Endothelial cell of umbilical vein (primary cell): ENCODE data around the gene OR52I1. TPM values are rescaled to one million over a fixed set of nuclear protein-coding genes. Genes with fewer than 3 reads are reported as not detected.

ENCODE experiments used
- BruUV-seq: library from RNA; stranded (reverse); fragments of 400-500 nt; replicated peaks from 2 replicates; lab custom pipeline; 2021; lab: Mats Ljungman, UMichigan
- CTCF ChIA-PET: fragments of 300-600, 350-600 bp; sonication (Branson Sonifier 250); formaldehyde crosslinking; loops from one replicate; lab custom pipeline; 2021; ENCODE audit warnings: antibody characterized with exemption, inconsistent platforms; lab: Charles Lee
- POLR2A ChIA-PET: fragments of 300-600, 350-600 bp; sonication (Branson Sonifier 250); formaldehyde crosslinking; loops from one replicate; lab custom pipeline; 2021; ENCODE audit warnings: antibody characterized with exemption, inconsistent platforms; lab: Charles Lee
- DNase-seq: peaks from one replicate; pipeline ENCODE4 v3.0.0-alpha.2; 2011; ENCODE audit warnings: low read depth, low spot score
- FAIRE-seq: peaks from 2 replicates; lab custom pipeline; 2011; peaks lifted over from hg19 to GRCh38; lab: Jason Lieb, UNC
- H2AFZ ChIP-seq: 2 replicates; pipeline ENCODE4 v1.6.0; 2012; ENCODE audit warnings: low read depth, low read length, control low read depth, inconsistent platforms
- H3K27ac ChIP-seq: 2 replicates; pipeline ENCODE4 v1.5.1; 2011; ENCODE audit warnings: low read depth, mild to moderate bottlenecking, control low read depth, low read length, moderate library complexity; ENCODE audit not compliant: insufficient read depth
- H3K27me3 ChIP-seq, 2 experiments: 2 replicates each; pipeline versions ENCODE4 v1.6.0 to v1.6.1; 2011; ENCODE audit warnings: low read length in 2 of 2, mixed read lengths in 1 of 2; ENCODE audit not compliant: control insufficient read depth in 2 of 2, insufficient read depth in 2 of 2
- H3K36me3 ChIP-seq, 2 experiments: 2 replicates in 1 of 2; 3 replicates in 1 of 2; pipeline ENCODE4 v1.5.1; 2011; ENCODE audit warnings: low read length in 2 of 2, mild to moderate bottlenecking in 1 of 2, moderate library complexity in 1 of 2; ENCODE audit not compliant: control insufficient read depth in 2 of 2, insufficient read depth in 2 of 2; ENCODE audit errors: extremely low read depth in 1 of 2
- H3K4me1 ChIP-seq: 3 replicates; pipeline ENCODE4 v1.5.1; 2011; ENCODE audit warnings: mild to moderate bottlenecking, low read length; ENCODE audit not compliant: control insufficient read depth, insufficient read depth; ENCODE audit errors: extremely low read depth
- H3K4me2 ChIP-seq: 2 replicates; pipeline ENCODE4 v1.6.1; 2011; ENCODE audit warnings: low read length, control low read depth, mixed read lengths; ENCODE audit not compliant: insufficient read depth
- H3K4me3 ChIP-seq, 3 experiments: fragments of 200-600 bp in 1 of 3; sonication (generic), shearing (Covaris generic) in 1 of 3; replicated peaks in 1 of 3; 2 replicates each; pipeline ENCODE4 v1.5.1; 2011 to 2016; ENCODE audit warnings: control low read depth in 3 of 3, low read length in 3 of 3, mild to moderate bottlenecking in 2 of 3, inconsistent platforms in 1 of 3, low read depth in 1 of 3, moderate library complexity in 1 of 3; ENCODE audit not compliant: insufficient read depth in 1 of 3
- H3K79me2 ChIP-seq: 2 replicates; pipeline ENCODE4 v1.6.0; 2012; ENCODE audit warnings: low read length, inconsistent platforms; ENCODE audit not compliant: control insufficient read depth, insufficient read depth
- H3K9ac ChIP-seq: replicated peaks from 2 replicates; pipeline ENCODE3; 2011; ENCODE audit warnings: low read length, control low read depth; ENCODE audit not compliant: insufficient read depth; ENCODE audit errors: extremely low read depth
- H3K9me1 ChIP-seq: replicated peaks from 3 replicates; pipeline ENCODE4 v1.6.0; 2011; ENCODE audit warnings: mild to moderate bottlenecking, low read length; ENCODE audit not compliant: control insufficient read depth, insufficient read depth; ENCODE audit errors: extremely low read depth
- H3K9me3 ChIP-seq: replicated peaks from 2 replicates; pipeline ENCODE4 v1.5.1; 2012; ENCODE audit warnings: low read length, inconsistent platforms; ENCODE audit not compliant: control insufficient read depth, insufficient read depth
- H4K20me1 ChIP-seq: replicated peaks from 2 replicates; pipeline ENCODE3; 2011; ENCODE audit warnings: mild to moderate bottlenecking, low read length; ENCODE audit not compliant: control insufficient read depth, insufficient read depth; ENCODE audit errors: extremely low read depth
- EZH2 ChIP-seq: IDR thresholded peaks from 2 replicates; pipeline ENCODE4 v1.6.1; 2012; ENCODE audit warnings: borderline replicate concordance, low read depth, mild to moderate bottlenecking, moderate library complexity, low read length, inconsistent platforms; ENCODE audit not compliant: severe bottlenecking
- FOS ChIP-seq: IDR thresholded peaks from 2 replicates; pipeline ENCODE4 v1.6.1; 2011; ENCODE audit warnings: mild to moderate bottlenecking, low read length, moderate library complexity, borderline replicate concordance; ENCODE audit not compliant: insufficient read depth
- GATA2 ChIP-seq: IDR thresholded peaks from 2 replicates; pipeline ENCODE4 v1.7.0; 2011; ENCODE audit warnings: low read depth, mild to moderate bottlenecking, moderate library complexity, mixed read lengths, low read length; ENCODE audit not compliant: insufficient read length, insufficient read depth
- JUN ChIP-seq: IDR thresholded peaks from 2 replicates; pipeline ENCODE4 v1.6.1; 2011; ENCODE audit warnings: borderline replicate concordance, low read depth; ENCODE audit not compliant: insufficient read length, insufficient read depth
- MYC ChIP-seq: IDR thresholded peaks from one replicate; pipeline ENCODE4 v1.6.1; 2011; ENCODE audit warnings: mild to moderate bottlenecking, low read depth, low read length
- POLR2A ChIP-seq: IDR thresholded peaks from 2 replicates; pipeline ENCODE4 v1.6.1; 2012; ENCODE audit warnings: low read depth, mild to moderate bottlenecking, control low read depth, low read length
- dilution Hi-C: fragments of 300-500 bp; cut with MboI; formaldehyde crosslinking; loops from one replicate; pipeline ENCODE4 v1.15.0; 2019; ENCODE audit warnings: low sequenced_read_pairs; ENCODE audit not compliant: extremely low pct_ligation_motif_present
- intact Hi-C: fragments of 100-400 bp; cut with micrococcal nuclease; formaldehyde crosslinking; loops from one replicate; pipeline ENCODE4 v1.10.0; 2022
- polyA plus RNA-seq, 4 experiments: library from polyadenylated mRNA; depleted of rRNA in 3 of 4; stranded (reverse) in 3 of 4; unstranded in 1 of 4; fragments of >200 nt; gene quantifications; 2 replicates each; pipeline versions ENCODE4 v1.2.1 to v1.2.3, GENCODE V29; 2011 to 2012; ENCODE audit warnings: missing spikeins in 1 of 4
- total RNA-seq: library from RNA; stranded (reverse); gene quantifications from 2 replicates; pipeline ENCODE4 v1.2.3, GENCODE V29; 2021
- TF ChIP-seq, protein P1 (sequence below), 2 donors: IDR thresholded peaks; 1 replicate in 1 of 2; 2 replicates in 1 of 2; pipeline ENCODE4 v1.5.1; 2011; ENCODE audit warnings: low read length in 2 of 2, mild to moderate bottlenecking in 2 of 2, moderate library complexity in 2 of 2, control low read depth in 1 of 2, inconsistent platforms in 1 of 2, low read depth in 1 of 2; ENCODE audit not compliant: insufficient read depth in 1 of 2; ENCODE audit errors: extremely low read depth in 1 of 2

The OR52I1 gene
- total and polyA plus RNA-seq, 2 donors (not counting 3 experiments of a cell fraction or from before 2014, with no cell fraction given) = not detected

DNA sequence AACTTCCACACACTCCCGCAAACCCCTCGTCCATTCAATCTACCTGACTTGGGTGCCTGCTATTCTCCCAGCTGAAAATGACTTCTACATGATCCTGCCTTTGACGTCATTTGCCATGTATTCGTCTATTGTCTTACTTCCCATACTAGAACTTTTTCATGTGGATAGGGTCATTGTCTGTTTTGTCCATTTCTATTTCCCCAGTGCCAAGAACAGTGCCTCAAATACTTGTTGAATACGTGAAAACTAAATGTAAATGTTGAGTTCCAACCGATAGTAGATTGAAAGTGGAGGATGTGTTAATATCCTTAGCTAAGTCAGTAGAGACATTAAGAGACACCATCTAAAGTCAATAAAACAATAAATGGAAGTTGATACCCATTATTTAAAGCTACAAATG lies 13.3 kb downstream of the OR52I1 start:
- dilution Hi-C loops (no loop called here), intact Hi-C loops (loop anchor here (5.0 to 10.0 kb wide), 3 partner anchors 125 to 1628 kb away; partner anchors contain the start of genes CNGA4, FHIP1B, OR52K1 and TRIM21)
- peak overlapping the region; percentile 97 for H3K4me2 ChIP-seq
- H3K4me3 ChIP-seq = peak overlapping the region; percentile 59 to 93 (median 88)
- H2AFZ ChIP-seq = peak overlapping the region; percentile 97
- DNase-seq = peak; percentile 50
- H3K9me1 ChIP-seq = no peaks in the 10 kb centered on the region
- no peak for TF ChIP-seq POLR2A
- TF ChIP-seq GATA2 = no peak
- no peak for TF ChIP-seq EZH2
- TF ChIP-seq MYC = no peak
- TF ChIP-seq, protein P1, sequence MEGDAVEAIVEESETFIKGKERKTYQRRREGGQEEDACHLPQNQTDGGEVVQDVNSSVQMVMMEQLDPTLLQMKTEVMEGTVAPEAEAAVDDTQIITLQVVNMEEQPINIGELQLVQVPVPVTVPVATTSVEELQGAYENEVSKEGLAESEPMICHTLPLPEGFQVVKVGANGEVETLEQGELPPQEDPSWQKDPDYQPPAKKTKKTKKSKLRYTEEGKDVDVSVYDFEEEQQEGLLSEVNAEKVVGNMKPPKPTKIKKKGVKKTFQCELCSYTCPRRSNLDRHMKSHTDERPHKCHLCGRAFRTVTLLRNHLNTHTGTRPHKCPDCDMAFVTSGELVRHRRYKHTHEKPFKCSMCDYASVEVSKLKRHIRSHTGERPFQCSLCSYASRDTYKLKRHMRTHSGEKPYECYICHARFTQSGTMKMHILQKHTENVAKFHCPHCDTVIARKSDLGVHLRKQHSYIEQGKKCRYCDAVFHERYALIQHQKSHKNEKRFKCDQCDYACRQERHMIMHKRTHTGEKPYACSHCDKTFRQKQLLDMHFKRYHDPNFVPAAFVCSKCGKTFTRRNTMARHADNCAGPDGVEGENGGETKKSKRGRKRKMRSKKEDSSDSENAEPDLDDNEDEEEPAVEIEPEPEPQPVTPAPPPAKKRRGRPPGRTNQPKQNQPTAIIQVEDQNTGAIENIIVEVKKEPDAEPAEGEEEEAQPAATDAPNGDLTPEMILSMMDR (IDR thresholded peaks at IDR 0.05; ENCODE audit: extremely low read depth in 1 of 2, insufficient read depth in 1 of 2, low read depth in 1 of 2, low read length in 2 of 2) = no peak
- no peak for TF ChIP-seq FOS
- TF ChIP-seq JUN = no peak
- peak overlapping the region; percentile 83 for H3K27ac ChIP-seq
- no peaks in the 10 kb centered on the region for H3K9me3 ChIP-seq
- H3K9ac ChIP-seq = peak overlapping the region; percentile 95
- peaks cover 10% of the 10 kb centered on the region for H3K4me1 ChIP-seq
- no TSS peak for BruUV-seq
- ChIA-PET POLR2A (no interaction called here), CTCF (interaction anchor here (1.2 to 4.5 kb wide), 4 partner anchors 30 to 425 kb away, joined by 3 to 19 read pairs (median 6); partner anchors contain the start of gene OR51D1)
- FAIRE-seq = no peak
- H4K20me1 ChIP-seq = no peaks in the 10 kb centered on the region
- H3K79me2 ChIP-seq = no peaks in the 10 kb centered on the region
- no peaks in the 10 kb centered on the region for H3K27me3 ChIP-seq
- H3K36me3 ChIP-seq = peaks cover 3 to 8% of the 10 kb centered on the region in 2 experiments
